AG08395 (cell line): ENCODE data around the gene POGZ.

Experiments
- DNase-seq: peaks from one replicate; pipeline ENCODE4 v3.0.0; 2012; ENCODE audit warnings: mixed read lengths, low spot score

The POGZ gene

GRCh38 chr1:151372058-151372934 lies 87.0 kb downstream of the POGZ start, which contains the start of gene SELENBP1:
Gene SELENBP1 (minus strand): TSS chr1:151372705. CDS start chr1:151372641, 64 bp downstream.
- DNase-seq, result peak; percentile 80

- peak; percentile 67 for DNase-seq
Observed at GRCh38 chr1:151371370-151372057, 87.8 kb downstream of the POGZ start.

- no peak for DNase-seq
Observed at GRCh38 chr1:151370211-151370911, 88.9 kb downstream of the POGZ start.

- DNase-seq, result no peak
Observed at GRCh38 chr1:151369621-151370048, 89.7 kb downstream of the POGZ start.

- no peak for DNase-seq
Observed at GRCh38 chr1:151369302-151369610, 90.0 kb downstream of the POGZ start.

GRCh38 chr1:151368393-151369301 lies 90.6 kb downstream of the POGZ start:
- DNase-seq, result no peak

- no peak for DNase-seq
Observed at GRCh38 chr1:151367658-151368392, 91.5 kb downstream of the POGZ start.

- no peak for DNase-seq
Observed at GRCh38 chr1:151364996-151365395, 94.3 kb downstream of the POGZ start.

GRCh38 chr1:151362308-151363155 lies 96.8 kb downstream of the POGZ start:
- no peak for DNase-seq

- DNase-seq, result no peak
Observed at GRCh38 chr1:151361883-151362282, 97.4 kb downstream of the POGZ start.

- DNase-seq, result no peak
Observed at GRCh38 chr1:151356696-151357095, 102.6 kb downstream of the POGZ start.
